Kidney (tissue), 14 donors: ENCODE measurements around the gene PAX1. TPM values are rescaled to one million over a fixed set of nuclear protein-coding genes. Genes with fewer than 3 reads are reported as not detected.

ENCODE experiments used
- DNase-seq, 5 donors: peaks; one replicate each; pipeline ENCODE4 v3.0.0-alpha.2; 2013 to 2020
- FAIRE-seq: peaks from 2 replicates; lab custom pipeline; 2012; peaks lifted over from hg19 to GRCh38; lab: Jason Lieb, UNC
- H3K27ac ChIP-seq, 2 donors: one replicate each; pipeline ENCODE4 v1.7.0; 2013; ENCODE audit warnings: low read depth in 2 of 2, low read length in 2 of 2, inconsistent platforms in 1 of 2
- H3K27me3 ChIP-seq: one replicate; pipeline ENCODE4 v1.7.1; 2013; ENCODE audit warnings: low read length, inconsistent platforms; ENCODE audit not compliant: control insufficient read depth, insufficient read depth
- H3K36me3 ChIP-seq, 3 donors: one replicate each; pipeline versions ENCODE4 v1.7.0 to v1.7.1; 2013; ENCODE audit warnings: low read length in 3 of 3, control low read depth in 1 of 3, inconsistent platforms in 1 of 3; ENCODE audit not compliant: insufficient read depth in 3 of 3, control insufficient read depth in 2 of 3
- H3K4me1 ChIP-seq, 3 donors: one replicate each; pipeline versions ENCODE4 v1.7.0 to v1.7.1; 2013; ENCODE audit warnings: low read length in 3 of 3, inconsistent platforms in 1 of 3, low read depth in 1 of 3; ENCODE audit not compliant: control insufficient read depth in 2 of 3, insufficient read depth in 2 of 3
- H3K4me3 ChIP-seq, 3 donors: one replicate each; pipeline versions ENCODE4 v1.7.0 to v1.8.1; 2013; ENCODE audit warnings: low read length in 3 of 3, control low read depth in 1 of 3, inconsistent platforms in 1 of 3
- H3K9ac ChIP-seq, 3 donors: one replicate each; pipeline versions ENCODE4 v1.7.0 to v1.7.1; 2013; ENCODE audit warnings: low read length in 3 of 3, control low read depth in 1 of 3, inconsistent platforms in 1 of 3
- H3K9me3 ChIP-seq, 3 donors: one replicate each; pipeline versions ENCODE4 v1.7.0 to v1.7.1; 2013; ENCODE audit warnings: low read length in 3 of 3, control low read depth in 1 of 3, inconsistent platforms in 1 of 3; ENCODE audit not compliant: control insufficient read depth in 2 of 3, insufficient read depth in 1 of 3
- intact Hi-C: fragments of 100-400 bp; cut with DNase I; formaldehyde crosslinking; loops from one replicate; pipeline ENCODE4 v1.11.1; 2022
- polyA plus RNA-seq: library from polyadenylated mRNA; stranded (reverse); fragments of 350-450 nt; fragmentation: Illumina TruSeq; extraction: RNeasy Lipid Tissue Mini Kit (QIAGEN cat#74804); gene quantifications from one replicate; pipeline ENCODE4 v1.2.3, GENCODE V29; 2014; ENCODE audit warnings: low read depth, low replicate concordance; ENCODE audit not compliant: insufficient read depth
- total RNA-seq: library from RNA; stranded (reverse); fragmentation: NEBNext Ultra II Directional; extraction: Animal tissue kit (Norgen Biotek cat#: 25700); gene quantifications from one replicate; pipeline ENCODE4 v1.2.1, GENCODE V29; 2021
- TF ChIP-seq, protein P1 (sequence below): IDR thresholded peaks from 3 replicates; pipeline ENCODE4 v1.5.1; 2012; ENCODE audit warnings: mild to moderate bottlenecking, moderate library complexity, borderline replicate concordance; ENCODE audit not compliant: insufficient read depth; ENCODE audit errors: extremely low read depth
- donor health status: control.
- donor health status: control.
- donor health status: control.
- donor health status: control.
- donor health status: control.
- donor health status: DM: yes; HTN: yes; CAD: no.
- donor health status: Normal renal cell carcinoma (clear cell type).

The PAX1 gene
- total and polyA plus RNA-seq, 2 donors from 2014 or later: not detected

DNA sequence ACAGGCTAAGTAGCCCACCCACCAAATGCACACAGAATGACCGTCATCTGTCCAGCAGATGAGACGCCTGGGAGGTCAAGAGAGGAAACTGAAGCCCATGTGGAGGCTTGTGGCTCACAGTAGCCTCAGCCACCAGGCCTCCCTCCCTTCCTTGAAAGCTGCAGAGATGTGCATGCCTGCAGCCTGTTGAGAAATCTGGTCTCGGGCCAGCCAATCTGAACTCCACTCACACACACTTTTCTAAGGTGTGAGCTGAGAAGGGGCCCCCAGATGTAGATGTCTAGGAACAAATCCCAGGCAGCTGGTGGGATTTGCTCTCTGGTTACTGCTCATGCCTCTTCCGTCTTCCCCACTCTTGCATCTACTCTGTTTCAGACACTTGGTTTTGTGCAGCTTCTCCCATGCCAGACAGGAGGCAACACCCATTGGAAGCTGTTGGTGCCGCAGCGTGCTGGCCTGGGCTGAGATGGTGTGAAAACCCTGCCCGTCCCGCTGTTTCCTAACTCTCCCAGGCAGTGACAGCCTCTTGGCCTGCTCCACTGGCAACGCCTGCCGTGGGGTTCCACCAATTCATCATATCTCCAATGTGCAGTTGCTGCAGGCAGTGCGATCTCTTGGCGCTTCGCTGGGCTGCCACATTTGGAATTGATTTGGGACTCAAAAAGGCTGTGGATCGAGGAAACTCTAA, 24.1 kb upstream of the PAX1 start:
- TF ChIP-seq, protein P1, sequence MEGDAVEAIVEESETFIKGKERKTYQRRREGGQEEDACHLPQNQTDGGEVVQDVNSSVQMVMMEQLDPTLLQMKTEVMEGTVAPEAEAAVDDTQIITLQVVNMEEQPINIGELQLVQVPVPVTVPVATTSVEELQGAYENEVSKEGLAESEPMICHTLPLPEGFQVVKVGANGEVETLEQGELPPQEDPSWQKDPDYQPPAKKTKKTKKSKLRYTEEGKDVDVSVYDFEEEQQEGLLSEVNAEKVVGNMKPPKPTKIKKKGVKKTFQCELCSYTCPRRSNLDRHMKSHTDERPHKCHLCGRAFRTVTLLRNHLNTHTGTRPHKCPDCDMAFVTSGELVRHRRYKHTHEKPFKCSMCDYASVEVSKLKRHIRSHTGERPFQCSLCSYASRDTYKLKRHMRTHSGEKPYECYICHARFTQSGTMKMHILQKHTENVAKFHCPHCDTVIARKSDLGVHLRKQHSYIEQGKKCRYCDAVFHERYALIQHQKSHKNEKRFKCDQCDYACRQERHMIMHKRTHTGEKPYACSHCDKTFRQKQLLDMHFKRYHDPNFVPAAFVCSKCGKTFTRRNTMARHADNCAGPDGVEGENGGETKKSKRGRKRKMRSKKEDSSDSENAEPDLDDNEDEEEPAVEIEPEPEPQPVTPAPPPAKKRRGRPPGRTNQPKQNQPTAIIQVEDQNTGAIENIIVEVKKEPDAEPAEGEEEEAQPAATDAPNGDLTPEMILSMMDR: no peak
- H3K27ac ChIP-seq: no peak overlapping the region
- DNase-seq (peak in 1 of 5 donors; percentile 20), FAIRE-seq (no peak)
- H3K27me3 ChIP-seq: no peaks in the 10 kb centered on the region
- no peak overlapping the region for H3K9ac ChIP-seq
- peaks cover 0 to 3% (median 0%) of the 10 kb centered on the region in 3 donors for H3K4me1 ChIP-seq
- no peaks in the 10 kb centered on the region for H3K9me3 ChIP-seq
- intact Hi-C loops: no loop called here
- no peaks in the 10 kb centered on the region for H3K36me3 ChIP-seq
- no peak overlapping the region for H3K4me3 ChIP-seq

DNA sequence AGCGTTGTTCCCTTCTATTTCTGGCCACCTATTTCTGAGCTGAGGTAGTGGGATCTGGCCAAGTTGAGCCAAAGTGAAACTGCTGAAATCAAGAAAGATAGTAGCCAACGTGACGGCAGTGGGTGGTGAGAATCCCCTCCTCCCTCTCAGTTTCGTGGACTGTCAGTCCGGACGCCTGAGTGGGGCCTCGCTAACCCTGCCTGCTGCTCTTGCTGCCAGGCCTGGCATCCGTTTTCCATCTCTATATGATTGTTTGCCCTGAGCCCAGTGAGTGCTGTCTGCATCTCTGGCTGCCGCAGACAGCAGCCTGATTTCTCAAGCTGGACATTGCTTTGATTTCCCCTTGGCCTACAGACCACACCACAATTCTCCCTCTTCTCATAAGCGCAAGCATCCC, 23.5 kb upstream of the PAX1 start:
- H3K4me3 ChIP-seq: no peak overlapping the region
- no peak overlapping the region for H3K27ac ChIP-seq
- H3K9me3 ChIP-seq: no peaks in the 10 kb centered on the region
- DNase-seq (peak in 1 of 5 donors; percentile 21), FAIRE-seq (no peak)
- H3K36me3 ChIP-seq: no peaks in the 10 kb centered on the region
- TF ChIP-seq, protein P1: no peak
- peaks cover 0 to 3% (median 0%) of the 10 kb centered on the region in 3 donors for H3K4me1 ChIP-seq
- H3K9ac ChIP-seq: no peak overlapping the region
- H3K27me3 ChIP-seq: no peaks in the 10 kb centered on the region
- intact Hi-C loops: no loop called here

DNA sequence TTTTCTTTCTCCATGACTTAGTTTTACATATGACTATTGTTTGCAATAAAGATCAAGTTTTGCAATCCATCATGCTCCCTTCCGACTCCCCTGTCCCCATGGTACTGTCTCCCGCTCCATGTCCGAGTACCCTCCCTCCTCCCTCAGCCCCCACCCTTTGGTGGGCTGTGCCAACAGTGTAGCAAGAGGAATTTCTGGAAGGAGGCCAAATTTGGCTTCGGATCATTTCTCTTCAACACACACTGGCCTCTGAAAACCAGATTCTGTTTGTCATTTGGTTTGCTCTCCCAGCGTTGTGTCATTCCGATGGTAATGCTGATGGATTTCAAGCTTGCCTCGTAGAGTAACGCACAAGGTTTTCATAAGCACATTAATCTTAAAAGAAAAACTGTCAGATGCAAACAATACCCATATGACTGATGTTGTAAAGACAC, 22.9 kb upstream of the PAX1 start:
- Histone ChIP-seq H3K27ac (no peak overlapping the region), H3K9me3 (no peaks in the 10 kb centered on the region), H3K36me3 (no peaks in the 10 kb centered on the region), H3K4me3 (no peak overlapping the region), H3K4me1 (peaks cover 0 to 3% (median 0%) of the 10 kb centered on the region in 3 donors), H3K9ac (no peak overlapping the region), H3K27me3 (no peaks in the 10 kb centered on the region)
- TF ChIP-seq, protein P1: no peak
- intact Hi-C loops: no loop called here
- FAIRE-seq (no peak), DNase-seq (peak in 4 of 5 donors; percentile 54 to 95 (median 82))
